ENCODE results near the gene TENT4B.

DNA sequence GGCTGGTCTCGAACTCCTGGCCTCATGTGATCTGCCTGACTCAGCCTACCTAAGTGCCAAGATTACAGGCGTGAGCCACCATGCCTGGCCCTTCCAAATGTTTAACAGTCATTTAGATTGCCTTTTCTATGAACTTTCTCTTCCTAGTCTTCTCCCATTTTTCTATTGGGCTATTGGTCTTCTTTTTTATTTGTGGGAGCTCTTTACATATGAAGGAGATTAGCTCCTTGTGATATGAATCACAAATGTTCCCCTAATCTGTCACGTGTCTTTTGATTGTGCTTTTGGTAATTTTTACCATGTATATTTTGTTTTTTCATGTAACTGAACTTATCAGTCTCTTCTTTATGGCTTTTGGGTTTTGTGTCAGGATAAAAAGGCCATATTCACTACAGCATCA, 125.1 kb downstream of the TENT4B start:
- TF ChIP-seq, protein P1, sequence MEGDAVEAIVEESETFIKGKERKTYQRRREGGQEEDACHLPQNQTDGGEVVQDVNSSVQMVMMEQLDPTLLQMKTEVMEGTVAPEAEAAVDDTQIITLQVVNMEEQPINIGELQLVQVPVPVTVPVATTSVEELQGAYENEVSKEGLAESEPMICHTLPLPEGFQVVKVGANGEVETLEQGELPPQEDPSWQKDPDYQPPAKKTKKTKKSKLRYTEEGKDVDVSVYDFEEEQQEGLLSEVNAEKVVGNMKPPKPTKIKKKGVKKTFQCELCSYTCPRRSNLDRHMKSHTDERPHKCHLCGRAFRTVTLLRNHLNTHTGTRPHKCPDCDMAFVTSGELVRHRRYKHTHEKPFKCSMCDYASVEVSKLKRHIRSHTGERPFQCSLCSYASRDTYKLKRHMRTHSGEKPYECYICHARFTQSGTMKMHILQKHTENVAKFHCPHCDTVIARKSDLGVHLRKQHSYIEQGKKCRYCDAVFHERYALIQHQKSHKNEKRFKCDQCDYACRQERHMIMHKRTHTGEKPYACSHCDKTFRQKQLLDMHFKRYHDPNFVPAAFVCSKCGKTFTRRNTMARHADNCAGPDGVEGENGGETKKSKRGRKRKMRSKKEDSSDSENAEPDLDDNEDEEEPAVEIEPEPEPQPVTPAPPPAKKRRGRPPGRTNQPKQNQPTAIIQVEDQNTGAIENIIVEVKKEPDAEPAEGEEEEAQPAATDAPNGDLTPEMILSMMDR (IDR thresholded peaks at IDR 0.05), result no peak
- TF ChIP-seq POLR2AphosphoS5 (IDR thresholded peaks at IDR 0.05) (no peak), POLR2A (IDR thresholded peaks at IDR 0.05) (no peak)
